ENCODE measurements around the gene LIME1.
"Not testable (repeated sequence)": the region's sequence is repeated elsewhere in the genome, so short reads cannot be mapped to it uniquely, and the experiment has no call there.

LIME1 gene

GRCh38 chr20:63708301-63709148 lies 27.9 kb upstream of the LIME1 start:
- FAIRE-seq (no peak), DNase-seq (ENCODE audit: insufficient read length, low spot score) (no peak)
- TF ChIP-seq POLR2A (IDR thresholded peaks at IDR 0.05; ENCODE audit: low read depth, low read length), result no peak

DNA sequence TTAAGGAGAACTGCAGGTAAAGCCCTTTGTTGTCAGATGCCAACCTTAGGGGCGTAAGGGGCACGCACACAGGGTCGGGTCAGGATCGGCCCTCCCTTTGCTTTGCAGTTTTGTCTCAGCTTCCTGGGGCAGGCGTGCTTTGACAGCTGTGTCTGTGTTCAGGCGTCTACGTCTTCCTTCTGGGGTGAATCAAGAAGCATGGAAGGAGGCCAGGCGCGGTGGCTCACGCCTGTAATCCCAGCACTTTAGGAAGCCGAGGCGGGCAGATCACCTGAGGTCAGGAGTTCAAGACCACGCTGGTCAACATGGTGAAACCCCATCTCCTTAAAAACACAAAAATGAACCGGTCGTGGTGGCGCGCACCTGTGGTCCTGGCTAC lies 27.3 kb upstream of the LIME1 start:
- DNase-seq (ENCODE audit: insufficient read length, low spot score) (no peak), FAIRE-seq (no peak)
- no peak for TF ChIP-seq POLR2A (IDR thresholded peaks at IDR 0.05; ENCODE audit: low read depth, low read length)

- DNase-seq (ENCODE audit: insufficient read length, low spot score), result no peak
- TF ChIP-seq POLR2A (IDR thresholded peaks at IDR 0.05; ENCODE audit: low read depth, low read length), result no peak
- FAIRE-seq, result no peak
These were observed 25.3 kb upstream of the LIME1 start for GRCh38 chr20:63711085-63711645.

GRCh38 chr20:63712191-63712590 lies 24.3 kb upstream of the LIME1 start:
- no peak for TF ChIP-seq POLR2A (IDR thresholded peaks at IDR 0.05; ENCODE audit: low read depth, low read length)
- no peak for DNase-seq (ENCODE audit: insufficient read length, low spot score)
- no peak for FAIRE-seq

- DNase-seq (ENCODE audit: insufficient read length, low spot score) (no peak), FAIRE-seq (no peak)
- no peak for TF ChIP-seq POLR2A (IDR thresholded peaks at IDR 0.05; ENCODE audit: low read depth, low read length)
These were observed 21.6 kb upstream of the LIME1 start for GRCh38 chr20:63714858-63715257.

GRCh38 chr20:63718996-63719395 lies 17.5 kb upstream of the LIME1 start:
- FAIRE-seq (no peak), DNase-seq (ENCODE audit: insufficient read length, low spot score) (no peak)
- TF ChIP-seq POLR2A (IDR thresholded peaks at IDR 0.05; ENCODE audit: low read depth, low read length), result no peak

- not testable (repeated sequence) for FAIRE-seq; DNase-seq (ENCODE audit: insufficient read length, low spot score)
These were observed 13.4 kb upstream of the LIME1 start for GRCh38 chr20:63722967-63723622.

DNA sequence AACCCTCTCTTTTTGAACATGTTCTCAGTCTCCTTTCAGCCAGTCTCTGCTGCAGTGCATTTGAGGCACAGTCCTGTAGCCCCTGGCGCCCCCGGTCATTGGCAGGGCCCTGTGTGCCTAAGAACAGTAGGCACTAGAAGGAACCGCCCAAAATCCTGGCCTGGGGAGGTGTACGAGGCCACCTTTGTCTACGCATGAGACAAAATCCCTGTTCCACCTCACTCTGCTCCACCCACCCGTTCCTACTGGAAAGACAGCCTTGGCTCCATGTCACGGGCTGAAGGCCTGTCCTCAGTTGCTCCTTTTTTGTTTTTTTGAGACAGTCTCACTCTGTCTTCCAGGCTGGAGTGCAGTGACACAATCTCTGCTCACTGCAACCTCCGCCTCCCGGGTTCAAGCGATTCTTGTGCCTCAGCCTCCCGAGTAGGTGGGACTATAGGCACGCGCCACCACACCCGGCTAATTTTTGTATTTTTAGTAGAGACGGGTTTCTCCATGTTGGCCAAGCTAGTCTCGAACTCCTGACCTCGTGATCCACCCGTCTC lies 6.2 kb upstream of the LIME1 start:
- DNase-seq (ENCODE audit: insufficient read length, low spot score); FAIRE-seq: not testable (repeated sequence)

DNA sequence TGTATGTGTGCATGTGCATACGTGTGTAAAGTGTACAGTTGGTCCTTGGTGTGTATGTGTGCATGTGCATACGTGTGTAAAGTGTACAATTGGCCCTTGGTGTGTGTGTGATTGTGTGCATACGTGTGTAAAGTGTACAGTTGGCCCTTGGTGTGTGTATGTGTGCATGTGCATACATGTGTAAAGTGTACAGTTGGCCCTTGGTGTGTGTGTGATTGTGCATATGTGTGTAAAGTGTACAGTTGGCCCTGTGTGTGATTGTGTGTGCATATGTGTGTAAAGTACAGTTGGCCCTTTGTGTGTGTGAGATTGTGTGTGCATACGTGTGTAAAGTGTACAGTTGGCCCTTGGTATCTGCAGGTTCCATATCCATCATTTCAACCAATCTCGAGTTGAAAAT lies 5.1 kb upstream of the LIME1 start:
- DNase-seq (ENCODE audit: insufficient read length, low spot score), result no peak
- no peak for FAIRE-seq
- no peak for TF ChIP-seq POLR2A (IDR thresholded peaks at IDR 0.05; ENCODE audit: low read depth, low read length)

- TF ChIP-seq POLR2A (IDR thresholded peaks at IDR 0.05; ENCODE audit: low read depth, low read length), result no peak
- DNase-seq (ENCODE audit: insufficient read length, low spot score) (no peak), FAIRE-seq (no peak)
These were observed 4.1 kb upstream of the LIME1 start for GRCh38 chr20:63732118-63733095.

DNA sequence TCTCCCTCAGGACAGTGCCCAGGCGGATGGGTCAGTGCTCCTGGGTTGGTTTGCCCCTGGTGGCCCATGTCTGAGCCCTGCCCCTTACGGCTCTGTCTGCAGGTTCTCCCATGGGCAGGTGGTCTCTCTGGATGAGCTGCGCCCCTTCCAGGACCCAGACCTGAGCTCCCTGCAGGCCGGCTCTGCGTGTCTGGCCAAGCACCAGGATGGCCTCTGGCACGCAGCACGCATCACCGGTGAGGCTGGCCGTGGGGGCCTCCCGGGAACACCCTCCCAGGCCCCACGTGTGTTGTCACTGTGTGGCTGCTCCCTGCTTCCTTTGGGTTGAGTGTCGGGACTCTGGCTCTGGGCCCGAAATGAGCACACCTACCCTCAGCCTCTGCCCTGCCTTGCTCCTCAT lies 3.3 kb upstream of the LIME1 start:
- FAIRE-seq (no peak), DNase-seq (ENCODE audit: insufficient read length, low spot score) (no peak)
- no peak for TF ChIP-seq POLR2A (IDR thresholded peaks at IDR 0.05; ENCODE audit: low read depth, low read length)

GRCh38 chr20:63733579-63734081 lies 2.8 kb upstream of the LIME1 start:
- FAIRE-seq (no peak), DNase-seq (ENCODE audit: insufficient read length, low spot score) (no peak)
- no peak for TF ChIP-seq POLR2A (IDR thresholded peaks at IDR 0.05; ENCODE audit: low read depth, low read length)
